Heart left ventricle (tissue), 13 donors: Measurements from ENCODE around the gene H6PD.

ENCODE experiments used
- POLR2A ChIP-seq, 2 donors: fragments of 450-650 bp; IDR thresholded peaks; one replicate each; pipeline ENCODE4 v1.6.1; 2017; ENCODE audit warnings: antibody characterized with exemption in 2 of 2, mild to moderate bottlenecking in 2 of 2, moderate library complexity in 2 of 2
- TF ChIP-seq, protein P1 (sequence below), 12 donors: fragments of 200-600 bp; sonication (generic) in 4 of 12; IDR thresholded peaks; one replicate each; pipeline versions ENCODE4 v1.5.0 to v1.8.0; 2018 to 2022; ENCODE audit warnings: antibody characterized with exemption in 12 of 12, mild to moderate bottlenecking in 5 of 12
- donor health status: ischemic (EF 13 %, LVEDD 7.1; RV severe dilation, severe dysfunction).
- donor health status: DM: no; HTN: yes; CAD: no.
- donor health status: DM: no; HTN: no; CAD: no.
- donor health status: ischemic (EF 25% LVEDD 6.9; RV normal size, moderate dysfunction).
- donor health status: ischemic (EF 25% LVEDD 5.7; RV mildly dilated, moderate dysfunction).
- donor health status: ischemic (EF 35%, LVEDD 5.7; RV mildly dilated, moderate dysfunction).
- donor health status: nonischemic (EF 11% LVEDD 7.7; RV severe dilation, severe dysfunction).
- donor health status: DM: yes; HTN: yes; CAD: no.
- donor health status: PGD.
- donor health status: ischemic (EF 29% LVEDD 5.4; RV normal size, mild dysfunction).
- donor health status: nonischemic (EF 23%, LVEDD 6.1; RV moderate dilation, normal function).

DNA sequence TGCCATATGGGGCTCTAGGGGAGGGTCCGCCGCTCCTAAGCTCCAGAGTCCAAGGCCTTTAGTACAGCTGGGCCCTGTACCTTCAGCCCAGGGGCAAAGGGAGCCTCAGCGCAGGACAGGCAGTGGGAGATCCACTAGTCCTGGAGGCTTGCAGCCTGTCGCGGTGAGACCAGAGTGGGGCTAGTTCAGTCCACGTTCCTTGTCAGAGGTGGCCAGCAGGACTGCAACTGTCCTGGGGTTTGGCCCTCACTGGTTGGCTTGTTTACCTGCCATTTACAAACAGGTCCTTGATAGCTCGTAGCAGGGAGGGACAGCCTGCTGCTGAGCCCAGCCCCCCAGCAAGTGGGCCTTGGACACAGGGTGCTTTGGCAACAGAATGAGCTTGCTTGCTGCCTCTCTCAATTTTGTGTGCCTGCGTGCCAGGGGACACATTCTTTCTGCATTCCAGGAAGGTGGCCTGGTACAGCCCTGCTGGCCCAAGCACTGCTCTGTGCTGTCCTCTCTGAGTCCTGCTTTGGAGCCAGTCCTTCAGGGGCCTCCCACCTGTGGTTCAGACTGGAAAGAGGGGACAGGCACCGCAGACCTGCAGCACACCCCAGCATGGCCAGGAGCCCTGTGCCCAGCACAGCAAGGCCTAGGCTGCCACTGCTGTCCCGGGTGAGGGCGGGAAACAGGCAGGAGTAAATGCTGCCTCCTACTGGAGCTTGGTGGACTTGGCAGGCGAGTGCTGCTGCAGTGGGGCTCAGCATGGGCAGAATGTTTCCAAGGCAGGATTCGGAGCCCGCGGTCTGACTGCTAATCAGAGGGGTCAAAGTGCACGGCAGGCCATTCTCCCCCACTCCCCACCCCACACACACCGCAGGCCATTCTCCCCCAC is 15.2 kb downstream of the H6PD start:
- TF ChIP-seq, protein P1, sequence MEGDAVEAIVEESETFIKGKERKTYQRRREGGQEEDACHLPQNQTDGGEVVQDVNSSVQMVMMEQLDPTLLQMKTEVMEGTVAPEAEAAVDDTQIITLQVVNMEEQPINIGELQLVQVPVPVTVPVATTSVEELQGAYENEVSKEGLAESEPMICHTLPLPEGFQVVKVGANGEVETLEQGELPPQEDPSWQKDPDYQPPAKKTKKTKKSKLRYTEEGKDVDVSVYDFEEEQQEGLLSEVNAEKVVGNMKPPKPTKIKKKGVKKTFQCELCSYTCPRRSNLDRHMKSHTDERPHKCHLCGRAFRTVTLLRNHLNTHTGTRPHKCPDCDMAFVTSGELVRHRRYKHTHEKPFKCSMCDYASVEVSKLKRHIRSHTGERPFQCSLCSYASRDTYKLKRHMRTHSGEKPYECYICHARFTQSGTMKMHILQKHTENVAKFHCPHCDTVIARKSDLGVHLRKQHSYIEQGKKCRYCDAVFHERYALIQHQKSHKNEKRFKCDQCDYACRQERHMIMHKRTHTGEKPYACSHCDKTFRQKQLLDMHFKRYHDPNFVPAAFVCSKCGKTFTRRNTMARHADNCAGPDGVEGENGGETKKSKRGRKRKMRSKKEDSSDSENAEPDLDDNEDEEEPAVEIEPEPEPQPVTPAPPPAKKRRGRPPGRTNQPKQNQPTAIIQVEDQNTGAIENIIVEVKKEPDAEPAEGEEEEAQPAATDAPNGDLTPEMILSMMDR (IDR thresholded peaks at IDR 0.05): peak; percentile 24 to 57 (median 47)
- TF ChIP-seq POLR2A (IDR thresholded peaks at IDR 0.05): no peak
